Lower lobe of right lung (tissue), 2 donors: Measurements from ENCODE around the gene ACSM3. TPM values are rescaled to one million over a fixed set of nuclear protein-coding genes. Genes with fewer than 3 reads are reported as not detected.

Experiments used
- ATAC-seq, 2 donors: fragments of 200-7000 bp; cut with Tn5 transposase; one replicate each; pipeline ENCODE4 v1.9.1; 2020 to 2022; ENCODE audit warnings: mild to moderate bottlenecking in 2 of 2, moderate library complexity in 2 of 2
- DNase-seq: peaks from one replicate; pipeline ENCODE4 v3.0.0-alpha.2; 2020
- H3K27ac ChIP-seq: fragments of 200-600 bp; one replicate; pipeline ENCODE4 v1.8.0; 2022
- H3K27me3 ChIP-seq: fragments of 200-600 bp; one replicate; pipeline ENCODE4 v1.8.0; 2022; ENCODE audit warnings: low read depth
- H3K36me3 ChIP-seq: fragments of 200-600 bp; one replicate; pipeline ENCODE4 v1.8.0; 2022; ENCODE audit warnings: mild to moderate bottlenecking
- H3K4me1 ChIP-seq: fragments of 200-600 bp; one replicate; pipeline ENCODE4 v1.8.0; 2022
- H3K4me3 ChIP-seq: fragments of 200-600 bp; one replicate; pipeline ENCODE4 v1.8.0; 2022; ENCODE audit warnings: mild to moderate bottlenecking
- H3K9me3 ChIP-seq: fragments of 200-600 bp; one replicate; pipeline ENCODE4 v1.8.0; 2022
- intact Hi-C: fragments of 100-400 bp; cut with DNase I; formaldehyde crosslinking; loops from one replicate; pipeline ENCODE4 v1.11.0; 2022
- total RNA-seq: library from RNA; stranded (reverse); fragmentation: NEBNext Ultra II Directional; extraction: Animal tissue kit (Norgen Biotek cat#: 25700); gene quantifications from one replicate; pipeline ENCODE4 v1.2.1, GENCODE V29; 2021
- TF ChIP-seq, protein P1 (sequence below): fragments of 200-600 bp; IDR thresholded peaks from one replicate; pipeline ENCODE4 v1.8.0; 2022; ENCODE audit warnings: antibody characterized with exemption, mild to moderate bottlenecking
- donor health status: DM: no; HTN: yes; CAD: no; lungs with severe emphysema.

The ACSM3 gene
- total RNA-seq, 1 donor from 2014 or later, result 25.2 TPM

DNA sequence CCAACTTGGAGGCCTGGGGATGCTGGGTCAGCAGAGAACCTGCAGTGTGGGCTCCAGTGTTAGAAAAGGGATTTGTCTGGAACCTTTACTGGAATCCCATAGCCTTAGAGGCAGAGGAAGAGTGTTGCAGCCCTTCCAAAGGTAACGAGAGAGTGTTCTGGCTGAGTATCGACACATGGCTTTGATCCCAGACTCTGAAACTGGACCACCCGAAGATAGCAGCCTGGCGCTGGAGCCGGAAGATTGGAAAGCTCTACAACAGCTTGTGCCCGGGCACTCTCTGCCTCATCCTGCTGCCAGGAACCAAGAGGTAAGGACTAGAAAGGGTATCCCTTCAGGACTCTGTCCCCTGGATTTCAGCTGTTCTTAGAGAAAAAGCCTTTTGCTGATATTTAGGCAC is 82.2 kb downstream of the ACSM3 start:
- Histone ChIP-seq H3K27ac (no peak overlapping the region), H3K4me3 (no peak overlapping the region), H3K4me1 (peaks cover 23% of the 10 kb centered on the region), H3K36me3 (no peaks in the 10 kb centered on the region), H3K9me3 (no peaks in the 10 kb centered on the region), H3K27me3 (no peaks in the 10 kb centered on the region)
- TF ChIP-seq, protein P1, sequence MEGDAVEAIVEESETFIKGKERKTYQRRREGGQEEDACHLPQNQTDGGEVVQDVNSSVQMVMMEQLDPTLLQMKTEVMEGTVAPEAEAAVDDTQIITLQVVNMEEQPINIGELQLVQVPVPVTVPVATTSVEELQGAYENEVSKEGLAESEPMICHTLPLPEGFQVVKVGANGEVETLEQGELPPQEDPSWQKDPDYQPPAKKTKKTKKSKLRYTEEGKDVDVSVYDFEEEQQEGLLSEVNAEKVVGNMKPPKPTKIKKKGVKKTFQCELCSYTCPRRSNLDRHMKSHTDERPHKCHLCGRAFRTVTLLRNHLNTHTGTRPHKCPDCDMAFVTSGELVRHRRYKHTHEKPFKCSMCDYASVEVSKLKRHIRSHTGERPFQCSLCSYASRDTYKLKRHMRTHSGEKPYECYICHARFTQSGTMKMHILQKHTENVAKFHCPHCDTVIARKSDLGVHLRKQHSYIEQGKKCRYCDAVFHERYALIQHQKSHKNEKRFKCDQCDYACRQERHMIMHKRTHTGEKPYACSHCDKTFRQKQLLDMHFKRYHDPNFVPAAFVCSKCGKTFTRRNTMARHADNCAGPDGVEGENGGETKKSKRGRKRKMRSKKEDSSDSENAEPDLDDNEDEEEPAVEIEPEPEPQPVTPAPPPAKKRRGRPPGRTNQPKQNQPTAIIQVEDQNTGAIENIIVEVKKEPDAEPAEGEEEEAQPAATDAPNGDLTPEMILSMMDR, result no peak
- ATAC-seq (no peak), DNase-seq (no peak)
- intact Hi-C loops, result no loop called here

GRCh38 chr16:20846551-20846950 is 82.7 kb downstream of the ACSM3 start:
- TF ChIP-seq, protein P1, result no peak
- intact Hi-C loops, result no loop called here
- no peaks in the 10 kb centered on the region for H3K36me3 ChIP-seq
- H3K4me1 ChIP-seq, result peaks cover 28% of the 10 kb centered on the region
- no peak overlapping the region for H3K27ac ChIP-seq
- no peak for DNase-seq
- no peaks in the 10 kb centered on the region for H3K9me3 ChIP-seq
- H3K4me3 ChIP-seq, result no peak overlapping the region
- H3K27me3 ChIP-seq, result no peaks in the 10 kb centered on the region
- no peak for ATAC-seq

Other genes starting within 250 kb of the ACSM3 start
- not detected for gene ACSM2B, start 187.6 kb upstream of the ACSM3 start, total RNA-seq
- gene ACSM1, start 66.3 kb upstream of the ACSM3 start, total RNA-seq, result 0.53 TPM
- gene THUMPD1, start 22.2 kb upstream of the ACSM3 start, total RNA-seq, result 41.3 TPM
- gene ERI2, start 42.5 kb downstream of the ACSM3 start, total RNA-seq, result 17.6 TPM
- gene REXO5, start 42.5 kb downstream of the ACSM3 start, total RNA-seq, result 4.7 TPM
- 20.7 TPM for gene DCUN1D3, start 136.3 kb downstream of the ACSM3 start, total RNA-seq
- 23.3 TPM for gene LYRM1, start 136.8 kb downstream of the ACSM3 start, total RNA-seq